ENCODE results near the gene FAM98C. TPM values are rescaled to one million over a fixed set of nuclear protein-coding genes. Genes with fewer than 3 reads are reported as not detected.
"Not testable (repeated sequence)": the region's sequence is repeated elsewhere in the genome, so short reads cannot be mapped to it uniquely, and the experiment has no call there.

FAM98C gene
- polyA plus RNA-seq (2013, experiment 1 of 2; ENCODE audit: insufficient read length) = 11.0 TPM
- 9.2 TPM for polyA plus RNA-seq (2013, experiment 2 of 2; ENCODE audit: insufficient read length)

DNA sequence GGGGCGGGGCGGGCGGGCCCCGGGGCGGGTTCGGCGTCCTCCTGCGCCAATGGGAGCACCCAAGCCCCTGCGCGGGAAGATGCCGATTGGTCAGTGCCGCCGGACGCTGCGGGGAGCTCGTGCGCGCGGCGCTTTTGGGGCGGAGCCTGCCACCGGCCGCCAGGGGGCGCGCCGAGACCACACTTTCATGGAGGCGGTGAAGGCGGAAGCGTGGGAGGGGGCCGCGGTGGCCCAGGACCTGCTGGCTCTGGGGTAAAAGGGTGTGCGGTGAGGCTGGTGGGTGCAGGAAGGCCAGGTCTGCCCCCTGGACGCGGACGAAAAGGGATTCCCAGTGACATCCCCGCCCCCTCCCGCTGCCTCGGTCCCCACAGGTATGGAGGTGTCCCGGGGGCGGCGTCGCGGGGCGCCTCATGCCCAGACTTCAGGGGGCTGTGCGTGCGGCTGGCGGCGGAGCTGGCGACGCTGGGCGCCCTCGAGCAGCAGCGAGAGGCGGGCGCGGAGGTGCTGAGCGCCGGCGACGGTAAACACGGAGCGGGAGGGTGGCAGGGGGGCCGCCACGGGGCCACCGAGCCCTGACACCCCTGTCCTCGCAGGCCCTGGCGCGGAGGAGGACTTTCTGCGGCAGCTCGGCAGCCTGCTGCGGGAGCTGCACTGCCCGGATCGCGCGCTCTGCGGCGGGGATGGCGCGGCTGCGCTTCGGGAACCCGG lies at the start of gene FAM98C:
Gene FAM98C, plus strand, starts transcription at position 127 of the 708 bp plus-strand sequence. Its CDS starts 61 bp downstream, at position 188.
- peak; percentile 95 for DNase-seq

DNA sequence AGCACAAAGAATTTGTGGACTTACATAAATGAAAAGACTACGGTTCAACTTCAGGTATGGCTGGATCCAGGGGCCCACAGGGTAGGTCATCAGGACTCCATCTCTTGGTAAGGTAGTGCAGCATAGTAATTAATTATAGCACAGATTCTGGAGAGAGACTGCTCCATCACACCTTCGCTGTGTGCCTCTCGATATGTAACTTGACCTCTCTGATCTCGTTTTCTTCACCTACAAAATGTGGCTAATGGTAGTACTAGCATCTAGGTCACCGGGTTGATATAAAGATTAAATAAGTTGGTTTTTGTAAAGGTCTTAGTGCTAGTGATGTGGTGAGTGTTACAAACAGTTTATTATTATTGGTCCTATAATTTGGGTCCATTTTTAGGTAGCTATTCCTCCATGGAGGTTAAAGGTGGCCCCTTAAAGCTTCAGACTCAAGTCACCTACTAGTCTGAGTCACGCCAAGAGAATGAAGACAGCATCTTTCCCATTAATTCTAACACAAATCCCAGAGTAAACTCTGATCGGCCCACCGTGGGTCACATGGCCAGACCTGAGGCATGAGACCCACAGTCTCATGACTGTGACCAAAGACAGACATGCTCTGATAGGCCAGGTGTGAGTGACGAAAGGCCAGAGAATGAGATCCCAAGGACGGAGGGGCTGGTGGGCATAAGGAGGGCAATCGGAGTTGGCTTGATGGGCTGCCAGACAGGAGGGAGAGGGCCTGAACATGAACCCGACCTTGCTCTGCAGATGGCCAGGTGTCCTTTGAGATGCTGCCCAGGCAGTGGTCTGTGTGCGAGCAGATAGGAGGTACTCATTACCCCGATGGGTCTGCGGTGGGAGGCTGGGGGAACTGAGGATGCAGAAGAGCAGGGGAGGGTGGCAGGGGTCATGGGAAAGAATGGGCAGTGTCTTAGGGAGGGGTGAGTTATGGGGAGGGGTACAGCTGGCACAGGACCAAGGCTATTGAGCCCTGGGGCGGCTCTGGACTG lies 46.9 kb upstream of the FAM98C start:
- no peak for DNase-seq

- DNase-seq = no peak
Observed at GRCh38 chr19:38358071-38358470, 44.8 kb upstream of the FAM98C start.

GRCh38 chr19:38359242-38360021 lies 43.5 kb upstream of the FAM98C start:
- DNase-seq = no peak

DNA sequence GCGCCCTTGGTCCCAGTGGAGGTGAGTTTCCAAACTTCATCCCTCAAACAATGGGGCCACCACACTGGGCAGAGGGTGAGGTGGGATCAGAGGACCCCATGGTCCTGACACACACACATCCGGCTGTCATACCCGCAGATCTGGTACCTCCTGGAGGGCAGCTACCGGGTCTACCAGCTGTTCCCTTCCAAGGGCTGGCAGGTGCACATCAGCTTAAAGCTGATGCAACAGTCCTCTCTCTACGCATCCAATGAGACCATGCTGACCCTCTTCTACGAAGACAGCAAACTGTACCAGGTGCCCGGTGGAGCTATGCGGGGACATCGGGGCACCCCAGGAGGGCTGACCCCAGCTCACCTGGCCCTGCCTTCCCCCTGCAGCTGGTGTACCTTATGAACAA lies 42.5 kb upstream of the FAM98C start:
- no peak for DNase-seq

DNA sequence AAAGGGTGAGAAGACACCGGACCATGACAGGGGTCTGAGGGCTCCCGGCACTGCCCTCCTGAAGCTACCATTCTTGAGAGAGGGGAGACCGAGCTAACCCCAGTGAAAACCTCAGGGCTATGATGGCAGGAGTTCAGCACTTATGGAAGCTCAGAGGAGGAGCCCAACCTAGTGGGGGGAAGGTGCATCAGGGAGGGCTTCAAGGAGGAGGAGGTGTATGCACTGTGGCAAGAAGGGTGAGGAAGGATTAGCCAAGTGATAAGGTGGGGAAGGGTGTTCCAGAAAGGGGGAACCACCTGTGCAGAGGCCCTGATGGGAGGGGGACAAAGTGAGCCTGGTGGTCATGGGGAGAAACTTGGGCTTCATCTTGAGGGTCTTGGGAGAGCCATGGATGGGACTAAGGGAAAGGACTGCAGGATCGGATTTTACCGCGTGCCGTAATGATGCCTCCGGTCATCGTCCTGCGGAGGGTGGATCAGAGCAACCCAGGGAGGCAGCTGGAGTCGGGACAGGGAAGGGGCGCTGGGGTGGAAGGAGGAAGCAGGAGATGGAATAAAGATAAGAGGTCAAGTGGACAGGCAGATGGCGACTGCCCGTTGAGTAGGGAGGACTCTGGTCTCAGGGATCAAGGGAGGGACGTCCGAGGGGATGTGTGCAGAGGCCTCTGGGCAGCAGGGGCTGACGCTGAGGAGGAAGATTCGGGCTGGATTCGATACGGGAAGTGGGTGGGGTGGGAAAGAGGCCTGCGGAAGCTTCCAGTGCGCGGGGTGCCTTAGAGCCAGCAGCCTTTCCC lies 41.9 kb upstream of the FAM98C start:
- no peak for DNase-seq

- peak; percentile 77 for DNase-seq
Observed at GRCh38 chr19:38361633-38362075, 41.2 kb upstream of the FAM98C start.

- DNase-seq = peak; percentile 69
Observed at GRCh38 chr19:38362076-38362945, 40.6 kb upstream of the FAM98C start.

- DNase-seq = not testable (repeated sequence)
Observed at GRCh38 chr19:38362946-38363688, 39.8 kb upstream of the FAM98C start.

- DNase-seq = no peak
Observed at GRCh38 chr19:38367041-38367440, 35.9 kb upstream of the FAM98C start.

GRCh38 chr19:38369584-38369983 lies 33.3 kb upstream of the FAM98C start:
- no peak for DNase-seq

- no peak for DNase-seq
Observed at GRCh38 chr19:38370299-38370698, 32.6 kb upstream of the FAM98C start.

GRCh38 chr19:38371081-38371480 lies 31.8 kb upstream of the FAM98C start:
- no peak for DNase-seq

DNA sequence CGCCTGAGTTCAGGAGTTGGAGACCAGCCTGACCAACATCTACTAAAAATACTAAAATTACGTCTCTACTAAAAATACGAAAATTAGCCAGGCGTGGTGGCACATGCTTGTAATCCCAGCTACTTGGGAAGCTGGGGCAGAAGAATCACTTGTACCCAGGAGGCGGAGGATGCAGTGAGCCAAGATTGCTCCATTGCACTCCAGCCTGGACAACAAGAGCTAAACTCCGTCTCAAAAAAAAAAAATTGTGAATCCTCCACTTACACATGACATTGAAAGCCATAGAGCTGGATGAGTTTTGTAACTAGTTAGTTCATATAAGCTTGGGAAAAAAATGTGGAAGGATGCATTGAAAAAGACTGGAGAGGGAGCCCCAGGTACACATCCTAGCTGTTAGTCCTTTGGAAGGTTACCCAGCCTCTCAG lies 29.0 kb upstream of the FAM98C start:
- no peak for DNase-seq

GRCh38 chr19:38374332-38375097 lies 28.4 kb upstream of the FAM98C start, which contains the start of gene PSMD8:
PSMD8 (plus strand) TSS chr19:38374571; CDS start chr19:38374602, 31 bp downstream.
- peak; percentile 98 for DNase-seq

- DNase-seq = no peak
Observed at GRCh38 chr19:38375098-38375493, 27.8 kb upstream of the FAM98C start.

DNA sequence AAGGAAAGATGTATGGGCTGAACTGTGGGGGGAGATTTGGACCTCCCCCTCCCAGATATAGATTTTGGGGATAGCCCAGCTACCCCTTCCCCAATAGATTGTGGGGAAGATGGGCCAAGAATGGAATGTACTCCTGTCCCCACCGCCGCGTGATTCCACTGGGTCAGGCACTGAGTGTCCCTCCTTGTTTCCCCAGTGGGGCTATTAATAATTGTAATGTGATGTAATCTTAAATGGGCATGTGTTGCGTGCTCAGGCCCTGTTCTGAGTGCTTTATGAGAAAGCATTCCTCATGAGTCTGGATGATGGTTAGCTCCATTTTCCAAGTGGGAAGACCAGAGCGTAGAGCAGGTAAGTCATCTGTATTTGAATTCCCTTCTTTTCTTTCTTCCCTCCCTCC lies 27.1 kb upstream of the FAM98C start:
- DNase-seq = peak; percentile 36

GRCh38 chr19:38376576-38376975 lies 26.3 kb upstream of the FAM98C start:
- no peak for DNase-seq

GRCh38 chr19:38377052-38377451 lies 25.8 kb upstream of the FAM98C start:
- no peak for DNase-seq

All from fibroblast of skin of back (primary cell).